IMR-90 (cell line): ENCODE data around the gene SPATC1L. TPM values are rescaled to one million over a fixed set of nuclear protein-coding genes. Genes with fewer than 3 reads are reported as not detected.

Experiments
- ATAC-seq: fragments of 200-7000 bp; cut with Tn5 transposase; 2 replicates; pipeline ENCODE4 v1.9.1; 2020; ENCODE audit warnings: low read depth, mild to moderate bottlenecking, moderate library complexity
- BruUV-seq: library from RNA; stranded (reverse); fragments of 400-500 nt; replicated peaks from 2 replicates; lab custom pipeline; 2021; lab: Mats Ljungman, UMichigan
- CTCF ChIA-PET: fragments of 300-600 bp; formaldehyde crosslinking; extraction: SDS; loops from one replicate; lab custom pipeline; 2021; ENCODE audit warnings: antibody characterized with exemption; lab: Yijun Ruan, JAX
- POLR2A ChIA-PET: fragments of 300-600 bp; sonication (Branson Sonifier 250); formaldehyde crosslinking; loops from one replicate; lab custom pipeline; 2022; ENCODE audit warnings: antibody characterized with exemption; ENCODE audit not compliant: unreplicated experiment; lab: Charles Lee
- DNase-seq: peaks from one replicate; pipeline ENCODE4 v3.0.0; 2013
- H2AFZ ChIP-seq: replicated peaks from 2 replicates; pipeline ENCODE3; 2013; ENCODE audit warnings: low read length, mild to moderate bottlenecking; ENCODE audit not compliant: poor library complexity
- H2AK5ac ChIP-seq: 2 replicates; pipeline ENCODE4 v1.6.1; 2013; ENCODE audit warnings: low read depth, low read length, inconsistent platforms
- H2AK9ac ChIP-seq: replicated peaks from 2 replicates; pipeline ENCODE3; 2013; ENCODE audit warnings: mild to moderate bottlenecking, low read depth, low read length, moderate library complexity; ENCODE audit not compliant: poor library complexity
- H2BK120ac ChIP-seq: 2 replicates; pipeline ENCODE4 v1.6.1; 2013; ENCODE audit warnings: low read depth, low read length, inconsistent platforms
- H2BK15ac ChIP-seq: 3 replicates; pipeline ENCODE4 v1.6.1; 2013; ENCODE audit warnings: low read depth, low read length, inconsistent platforms
- H2BK20ac ChIP-seq: 2 replicates; pipeline ENCODE4 v1.6.1; 2013; ENCODE audit warnings: low read depth, mild to moderate bottlenecking, inconsistent platforms, low read length, moderate library complexity
- H2BK5ac ChIP-seq: 2 replicates; pipeline ENCODE4 v1.6.1; 2013; ENCODE audit warnings: mild to moderate bottlenecking, low read depth, low read length, inconsistent platforms; ENCODE audit not compliant: poor library complexity, severe bottlenecking
- H3K14ac ChIP-seq: replicated peaks from 2 replicates; pipeline ENCODE4 v1.6.1; 2013; ENCODE audit warnings: low read depth, low read length, inconsistent platforms
- H3K18ac ChIP-seq: 2 replicates; pipeline ENCODE4 v1.6.1; 2013; ENCODE audit warnings: low read depth, low read length, control low read depth
- H3K23ac ChIP-seq: 2 replicates; pipeline ENCODE4 v1.6.1; 2013; ENCODE audit warnings: low read depth, low read length, inconsistent platforms
- H3K27ac ChIP-seq: 2 replicates; pipeline ENCODE4 v1.5.1; 2013; ENCODE audit warnings: mild to moderate bottlenecking, control low read depth, low read length; ENCODE audit not compliant: insufficient read depth
- H3K27me3 ChIP-seq: 2 replicates; pipeline ENCODE4 v1.6.1; 2013; ENCODE audit warnings: low read length; ENCODE audit not compliant: control insufficient read depth, insufficient read depth
- H3K36me3 ChIP-seq: 2 replicates; pipeline ENCODE4 v1.6.1; 2013; ENCODE audit warnings: low read length, mixed read lengths; ENCODE audit not compliant: control insufficient read depth, insufficient read depth
- H3K4ac ChIP-seq: 2 replicates; pipeline ENCODE4 v1.6.1; 2013; ENCODE audit warnings: low read depth, low read length, inconsistent platforms
- H3K4me1 ChIP-seq: 2 replicates; pipeline ENCODE4 v1.6.1; 2013; ENCODE audit warnings: low read length, mixed read lengths; ENCODE audit not compliant: control insufficient read depth, insufficient read depth
- H3K4me2 ChIP-seq: 2 replicates; pipeline ENCODE4 v1.6.1; 2013; ENCODE audit warnings: low read depth, mild to moderate bottlenecking, control low read depth, low read length, moderate library complexity
- H3K4me3 ChIP-seq: 2 replicates; pipeline ENCODE4 v1.5.1; 2013; ENCODE audit warnings: low read depth, mild to moderate bottlenecking, control low read depth, low read length, moderate library complexity; ENCODE audit not compliant: insufficient read depth
- H3K56ac ChIP-seq: 2 replicates; pipeline ENCODE4 v1.6.1; 2013; ENCODE audit warnings: low read length, inconsistent platforms; ENCODE audit not compliant: insufficient read depth; ENCODE audit errors: extremely low read depth
- H3K79me1 ChIP-seq, 2 experiments: 2 replicates each; pipeline ENCODE4 v1.6.1; 2013; ENCODE audit warnings: low read length in 2 of 2, inconsistent platforms in 1 of 2, low read depth in 1 of 2
- H3K9ac ChIP-seq: 2 replicates; pipeline ENCODE4 v1.6.1; 2013; ENCODE audit warnings: low read depth, low read length, control low read depth
- H3K9me1 ChIP-seq: 2 replicates; pipeline ENCODE4 v1.6.1; 2013; ENCODE audit warnings: low read length, inconsistent platforms; ENCODE audit not compliant: insufficient read depth
- H3K9me3 ChIP-seq: 2 replicates; pipeline ENCODE4 v1.6.1; 2013; ENCODE audit warnings: low read length; ENCODE audit not compliant: control insufficient read depth, insufficient read depth
- H4K20me1 ChIP-seq: 2 replicates; pipeline ENCODE4 v1.6.1; 2013; ENCODE audit warnings: low read length, inconsistent platforms; ENCODE audit not compliant: insufficient read depth
- H4K5ac ChIP-seq: 2 replicates; pipeline ENCODE4 v1.6.1; 2013; ENCODE audit warnings: mild to moderate bottlenecking, low read depth, low read length, control low read depth
- H4K8ac ChIP-seq, 2 experiments: 2 replicates each; pipeline ENCODE4 v1.6.1; 2013; ENCODE audit warnings: low read depth in 2 of 2, low read length in 2 of 2, control low read depth in 1 of 2, inconsistent platforms in 1 of 2
- H4K91ac ChIP-seq: 2 replicates; pipeline ENCODE4 v1.6.1; 2013; ENCODE audit warnings: low read depth, low read length, inconsistent platforms; ENCODE audit not compliant: insufficient read depth
- BHLHE40 ChIP-seq: fragments of 150-350 bp; IDR thresholded peaks from 2 replicates; pipeline ENCODE4 v1.6.1; 2016; ENCODE audit warnings: mild to moderate bottlenecking, low read depth, low read length
- CEBPB ChIP-seq: IDR thresholded peaks from 2 replicates; pipeline ENCODE4 v1.6.1; 2012; ENCODE audit warnings: low read depth, low read length, improper control_type of control experiment
- MAZ ChIP-seq: IDR thresholded peaks from 2 replicates; pipeline ENCODE4 v1.6.1; 2012; ENCODE audit warnings: low read depth, mild to moderate bottlenecking, low read length, improper control_type of control experiment, moderate library complexity, borderline replicate concordance
- NFE2L2 ChIP-seq: fragments of 150-350 bp; IDR thresholded peaks from 2 replicates; pipeline ENCODE4 v1.6.1; 2016; ENCODE audit warnings: low read depth, mild to moderate bottlenecking, low read length
- POLR2A ChIP-seq: IDR thresholded peaks from 2 replicates; pipeline ENCODE4 v1.6.1; 2012; ENCODE audit warnings: mild to moderate bottlenecking, low read depth, low read length
- RAD21 ChIP-seq: IDR thresholded peaks from 2 replicates; pipeline ENCODE4 v1.6.1; 2012; ENCODE audit warnings: low read length, improper control_type of control experiment
- RCOR1 ChIP-seq: IDR thresholded peaks from 2 replicates; pipeline ENCODE4 v1.6.1; 2012; ENCODE audit warnings: mild to moderate bottlenecking, low read length, improper control_type of control experiment; ENCODE audit not compliant: insufficient replicate concordance
- RFX5 ChIP-seq: IDR thresholded peaks from 2 replicates; pipeline ENCODE4 v1.8.0; 2012; ENCODE audit warnings: low read depth, mild to moderate bottlenecking, low read length, moderate library complexity
- WGBS, 2 experiments: methylation state at CpG; one replicate each; pipeline versions ENCODE4 v1.1.5 to v1.1.7; 2013; ENCODE audit warnings: missing lambda C conversion rate in 2 of 2; ENCODE audit not compliant: insufficient read length in 1 of 2; ENCODE audit errors: extremely low coverage in 2 of 2; 5-methylcytosine and 5-hydroxymethylcytosine counted together
- dilution Hi-C: fragments of 300-500 bp; cut with HindIII; formaldehyde crosslinking; loops from one replicate; pipeline ENCODE4 v1.14.3; 2018; ENCODE audit warnings: low sequenced_read_pairs; ENCODE audit not compliant: unreplicated experiment
- in situ Hi-C: fragments of 300-500 bp; cut with MboI; formaldehyde crosslinking; loops from 3 replicates; pipeline ENCODE4 v1.14.3; 2019; ENCODE audit warnings: low sequenced_read_pairs, inconsistent platforms, mixed read lengths
- intact Hi-C: fragments of 100-400 bp; cut with micrococcal nuclease; formaldehyde crosslinking; loops from 2 replicates; pipeline ENCODE4 v1.10.0; 2022
- polyA plus RNA-seq, 3 experiments: library from polyadenylated mRNA; depleted of rRNA; stranded (reverse); fragments of >200 nt; gene quantifications; 2 replicates each; pipeline ENCODE4 v1.2.3, GENCODE V29; 2012; ENCODE audit warnings: low replicate concordance in 1 of 3
- total RNA-seq: library from RNA; depleted of rRNA; stranded (reverse); fragments of >200 nt; gene quantifications from 2 replicates; pipeline ENCODE4 v1.2.3, GENCODE V29; 2012
- TF ChIP-seq, protein P1 (sequence below): conservative IDR thresholded peaks from 2 replicates; pipeline ENCODE4 v1.5.1; 2012; ENCODE audit warnings: mild to moderate bottlenecking, low read depth, low read length, improper control_type of control experiment
- TF ChIP-seq, protein P2 (sequence below): fragments of 150-350 bp; IDR thresholded peaks from 2 replicates; pipeline ENCODE4 v1.6.1; 2017; ENCODE audit warnings: mild to moderate bottlenecking, antibody characterized with exemption, low read length, low read depth

The SPATC1L gene
- total and polyA plus RNA-seq, 2 of the 4 experiments (the other 2 are of a cell fraction) = 3.8 to 17.2 TPM

DNA sequence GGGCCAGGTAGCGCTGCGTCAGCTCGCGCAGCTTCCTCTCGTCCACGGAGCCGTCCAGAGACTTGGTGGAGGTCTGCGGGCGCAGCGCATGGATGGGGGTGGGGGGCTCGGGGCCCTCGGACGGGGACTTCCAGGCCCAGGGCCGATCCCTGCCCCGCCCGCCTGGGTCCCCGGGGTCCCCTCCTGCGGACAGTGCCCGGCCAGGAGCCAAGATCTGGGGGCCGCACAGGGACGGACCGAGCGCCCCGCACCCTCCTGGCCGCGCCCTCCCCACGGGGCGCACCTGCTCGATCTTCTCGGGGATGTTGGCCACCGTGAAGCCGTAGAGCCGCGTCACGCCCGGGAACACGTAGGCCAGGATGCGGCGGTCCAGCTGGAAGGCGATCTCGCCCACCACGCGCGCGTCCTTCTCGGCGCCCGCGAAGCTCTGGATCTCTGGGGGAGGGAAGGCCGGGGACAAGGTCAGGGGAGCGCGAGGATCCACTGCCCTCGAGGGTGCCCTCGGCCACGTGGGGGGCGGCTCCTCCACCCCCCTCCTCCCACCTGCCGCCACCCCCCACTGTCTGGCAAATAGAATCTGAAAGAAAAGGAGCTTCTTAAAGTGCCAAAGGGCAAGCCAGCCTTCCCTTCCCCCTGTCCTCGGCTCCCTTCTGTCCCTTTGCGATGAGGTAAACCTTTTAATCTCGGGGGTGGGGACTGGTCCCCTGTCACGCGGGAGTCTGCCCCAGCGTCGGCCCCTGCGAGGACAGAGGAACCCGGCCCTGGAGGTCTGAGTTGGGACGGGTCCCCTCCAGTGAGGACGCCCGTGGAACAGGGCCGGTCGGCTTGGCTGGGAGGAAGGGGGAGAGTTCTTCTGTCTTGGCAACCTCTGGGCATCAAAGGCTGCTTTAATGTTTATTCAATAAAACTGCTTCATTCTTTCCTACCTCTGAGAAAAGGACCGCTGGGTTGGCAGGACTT, 22.3 kb downstream of the SPATC1L start:
- H3K23ac ChIP-seq = no peak overlapping the region
- H3K9me1 ChIP-seq = no peaks in the 10 kb centered on the region
- H3K4me2 ChIP-seq = no peak overlapping the region
- no peak overlapping the region for H3K9ac ChIP-seq
- in situ Hi-C loops = no loop called here
- H2AK5ac ChIP-seq = no peak overlapping the region
- H2BK120ac ChIP-seq = no peak overlapping the region
- H4K91ac ChIP-seq = no peak overlapping the region
- H4K8ac ChIP-seq = no peak overlapping the region
- H3K4ac ChIP-seq = no peak overlapping the region
- H2BK20ac ChIP-seq = no peak overlapping the region
- ATAC-seq (no peak), DNase-seq (no peak)
- no peaks in the 10 kb centered on the region for H3K79me1 ChIP-seq
- no peaks in the 10 kb centered on the region for H4K20me1 ChIP-seq
- H3K14ac ChIP-seq = no peak overlapping the region
- ChIA-PET POLR2A (no interaction called here), CTCF (no interaction called here)
- intact Hi-C loops = no loop called here
- no peak for TF ChIP-seq NFE2L2
- TF ChIP-seq, protein P1, sequence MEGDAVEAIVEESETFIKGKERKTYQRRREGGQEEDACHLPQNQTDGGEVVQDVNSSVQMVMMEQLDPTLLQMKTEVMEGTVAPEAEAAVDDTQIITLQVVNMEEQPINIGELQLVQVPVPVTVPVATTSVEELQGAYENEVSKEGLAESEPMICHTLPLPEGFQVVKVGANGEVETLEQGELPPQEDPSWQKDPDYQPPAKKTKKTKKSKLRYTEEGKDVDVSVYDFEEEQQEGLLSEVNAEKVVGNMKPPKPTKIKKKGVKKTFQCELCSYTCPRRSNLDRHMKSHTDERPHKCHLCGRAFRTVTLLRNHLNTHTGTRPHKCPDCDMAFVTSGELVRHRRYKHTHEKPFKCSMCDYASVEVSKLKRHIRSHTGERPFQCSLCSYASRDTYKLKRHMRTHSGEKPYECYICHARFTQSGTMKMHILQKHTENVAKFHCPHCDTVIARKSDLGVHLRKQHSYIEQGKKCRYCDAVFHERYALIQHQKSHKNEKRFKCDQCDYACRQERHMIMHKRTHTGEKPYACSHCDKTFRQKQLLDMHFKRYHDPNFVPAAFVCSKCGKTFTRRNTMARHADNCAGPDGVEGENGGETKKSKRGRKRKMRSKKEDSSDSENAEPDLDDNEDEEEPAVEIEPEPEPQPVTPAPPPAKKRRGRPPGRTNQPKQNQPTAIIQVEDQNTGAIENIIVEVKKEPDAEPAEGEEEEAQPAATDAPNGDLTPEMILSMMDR = no peak
- TF ChIP-seq RCOR1 = no peak
- no peak for TF ChIP-seq POLR2A
- no peak for TF ChIP-seq CEBPB
- TF ChIP-seq, protein P2, sequence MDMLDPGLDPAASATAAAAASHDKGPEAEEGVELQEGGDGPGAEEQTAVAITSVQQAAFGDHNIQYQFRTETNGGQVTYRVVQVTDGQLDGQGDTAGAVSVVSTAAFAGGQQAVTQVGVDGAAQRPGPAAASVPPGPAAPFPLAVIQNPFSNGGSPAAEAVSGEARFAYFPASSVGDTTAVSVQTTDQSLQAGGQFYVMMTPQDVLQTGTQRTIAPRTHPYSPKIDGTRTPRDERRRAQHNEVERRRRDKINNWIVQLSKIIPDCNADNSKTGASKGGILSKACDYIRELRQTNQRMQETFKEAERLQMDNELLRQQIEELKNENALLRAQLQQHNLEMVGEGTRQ = no peak
- TF ChIP-seq MAZ = no peak
- no peak for TF ChIP-seq RAD21
- no peak for TF ChIP-seq RFX5
- no peak for TF ChIP-seq BHLHE40
- no TSS peak for BruUV-seq
- H3K56ac ChIP-seq = no peak overlapping the region
- H2BK15ac ChIP-seq = no peak overlapping the region
- no peak overlapping the region for H2BK5ac ChIP-seq
- dilution Hi-C loops = no loop called here
- H3K36me3 ChIP-seq = peaks cover 5% of the 10 kb centered on the region
- H3K4me3 ChIP-seq = no peak overlapping the region
- H3K4me1 ChIP-seq = no peaks in the 10 kb centered on the region
- no peaks in the 10 kb centered on the region for H3K27me3 ChIP-seq
- no peak overlapping the region for H3K27ac ChIP-seq
- no peak overlapping the region for H3K18ac ChIP-seq
- peaks cover 2% of the 10 kb centered on the region; the same call in 1 of the 2 replicates for H3K9me3 ChIP-seq
- H4K5ac ChIP-seq = no peak overlapping the region
- 65% methylated on average over 4 of the region's 72 CpGs; no CpG with 5 or more reads in 1 of the 2 experiments for WGBS, 2 experiments
- no peak overlapping the region for H2AK9ac ChIP-seq
- no peak overlapping the region for H2AFZ ChIP-seq
